HG02973 (cell line): Measurements from ENCODE around the gene ANO8.
"Not testable (repeated sequence)": the region's sequence is repeated elsewhere in the genome, so short reads cannot be mapped to it uniquely, and the experiment has no call there.

Source experiments
- ATAC-seq: cut with Tn5 transposase; IDR thresholded peaks from one replicate; pipeline ENCODE4 v1.9.1; 2021; ENCODE audit warnings: moderate library complexity; ENCODE audit not compliant: unreplicated experiment

Gene ANO8

GRCh38 chr19:17334414-17335409 lies at the start of gene ANO8:
Gene ANO8, minus strand, starts transcription at chr19:17334855. Its CDS starts 185 bp downstream, at chr19:17334670.
- ATAC-seq: peak; percentile 39

GRCh38 chr19:17380426-17381138 lies 45.9 kb upstream of the ANO8 start:
- no peak for ATAC-seq

GRCh38 chr19:17379221-17379631 lies 44.6 kb upstream of the ANO8 start:
- ATAC-seq: no peak

GRCh38 chr19:17378271-17378670 lies 43.6 kb upstream of the ANO8 start:
- ATAC-seq: no peak

GRCh38 chr19:17376935-17377600 lies 42.4 kb upstream of the ANO8 start, which contains the start of gene PLVAP:
Gene PLVAP, minus strand, starts transcription at chr19:17377342. Its CDS starts 54 bp downstream, at chr19:17377288.
- ATAC-seq: no peak

GRCh38 chr19:17370026-17370587 lies 35.5 kb upstream of the ANO8 start:
- peak; percentile 80 for ATAC-seq

GRCh38 chr19:17365361-17365760 lies 30.7 kb upstream of the ANO8 start:
- ATAC-seq: no peak

GRCh38 chr19:17363852-17364605 lies 29.4 kb upstream of the ANO8 start:
- ATAC-seq: not testable (repeated sequence)

GRCh38 chr19:17359905-17360800 lies 25.5 kb upstream of the ANO8 start:
- no peak for ATAC-seq

- no peak for ATAC-seq
Observed at GRCh38 chr19:17358395-17358794, 23.7 kb upstream of the ANO8 start.

GRCh38 chr19:17357724-17358123 lies 23.1 kb upstream of the ANO8 start:
- ATAC-seq: no peak

GRCh38 chr19:17357078-17357666 lies 22.5 kb upstream of the ANO8 start:
- no peak for ATAC-seq

GRCh38 chr19:17353386-17353785 lies 18.7 kb upstream of the ANO8 start:
- ATAC-seq: no peak

- no peak for ATAC-seq
Observed at GRCh38 chr19:17352608-17353280, 18.1 kb upstream of the ANO8 start.

- ATAC-seq: no peak
Observed at GRCh38 chr19:17351815-17352435, 17.3 kb upstream of the ANO8 start.

GRCh38 chr19:17348700-17349099 lies 14.0 kb upstream of the ANO8 start:
- no peak for ATAC-seq

- no peak for ATAC-seq
Observed at GRCh38 chr19:17347877-17348276, 13.2 kb upstream of the ANO8 start.

GRCh38 chr19:17347361-17347760 lies 12.7 kb upstream of the ANO8 start:
- ATAC-seq: no peak
